Fibroblast of lung (primary cell): ENCODE data around the gene SH2D4B.

ENCODE experiments used
- EZH2 ChIP-seq: IDR thresholded peaks from 2 replicates; pipeline ENCODE4 v1.5.1; 2012; ENCODE audit warnings: low read length, control low read depth, mild to moderate bottlenecking; ENCODE audit errors: missing control alignments
- TF ChIP-seq, protein P1 (sequence below), 2 donors: IDR thresholded peaks in 1 of 2; conservative IDR thresholded peaks in 1 of 2; 1 replicate in 1 of 2; 2 replicates in 1 of 2; pipeline ENCODE4 v1.5.1; 2011 to 2012; ENCODE audit warnings: low read length in 2 of 2, control low read depth in 1 of 2, inconsistent platforms in 1 of 2, low read depth in 1 of 2, mild to moderate bottlenecking in 1 of 2

DNA sequence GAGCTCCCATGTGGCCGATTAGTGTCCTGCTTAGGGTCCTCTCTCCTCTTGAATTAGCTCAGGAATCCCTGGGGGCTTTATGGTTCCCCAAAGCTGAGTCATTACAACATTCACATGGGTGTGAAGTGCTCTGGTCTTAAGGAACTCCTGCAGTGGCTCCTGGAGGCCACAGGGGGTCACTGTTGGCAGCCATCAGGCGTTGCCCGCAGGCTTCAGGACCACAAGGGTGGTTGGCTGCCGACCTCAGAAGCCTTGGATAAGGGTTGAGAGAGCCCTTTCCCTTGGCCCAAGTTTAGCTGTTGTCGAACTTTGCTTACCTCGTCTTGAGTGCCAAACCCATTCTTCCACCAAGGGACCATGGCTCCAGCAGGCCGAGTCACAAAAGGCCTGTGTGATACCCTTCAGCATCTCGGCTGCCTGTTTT, 61.7 kb downstream of the SH2D4B start:
- TF ChIP-seq, protein P1, sequence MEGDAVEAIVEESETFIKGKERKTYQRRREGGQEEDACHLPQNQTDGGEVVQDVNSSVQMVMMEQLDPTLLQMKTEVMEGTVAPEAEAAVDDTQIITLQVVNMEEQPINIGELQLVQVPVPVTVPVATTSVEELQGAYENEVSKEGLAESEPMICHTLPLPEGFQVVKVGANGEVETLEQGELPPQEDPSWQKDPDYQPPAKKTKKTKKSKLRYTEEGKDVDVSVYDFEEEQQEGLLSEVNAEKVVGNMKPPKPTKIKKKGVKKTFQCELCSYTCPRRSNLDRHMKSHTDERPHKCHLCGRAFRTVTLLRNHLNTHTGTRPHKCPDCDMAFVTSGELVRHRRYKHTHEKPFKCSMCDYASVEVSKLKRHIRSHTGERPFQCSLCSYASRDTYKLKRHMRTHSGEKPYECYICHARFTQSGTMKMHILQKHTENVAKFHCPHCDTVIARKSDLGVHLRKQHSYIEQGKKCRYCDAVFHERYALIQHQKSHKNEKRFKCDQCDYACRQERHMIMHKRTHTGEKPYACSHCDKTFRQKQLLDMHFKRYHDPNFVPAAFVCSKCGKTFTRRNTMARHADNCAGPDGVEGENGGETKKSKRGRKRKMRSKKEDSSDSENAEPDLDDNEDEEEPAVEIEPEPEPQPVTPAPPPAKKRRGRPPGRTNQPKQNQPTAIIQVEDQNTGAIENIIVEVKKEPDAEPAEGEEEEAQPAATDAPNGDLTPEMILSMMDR (conservative IDR thresholded peaks at IDR 0.05 in 1 of 2, IDR thresholded peaks at IDR 0.05 in 1 of 2; ENCODE audit: low read depth in 1 of 2, low read length in 2 of 2) = peak; percentile 31 to 68
- TF ChIP-seq EZH2 = no peak
